Muscle of arm (tissue), 12 donors: ENCODE results near the gene GRK2. TPM values are rescaled to one million over a fixed set of nuclear protein-coding genes. Genes with fewer than 3 reads are reported as not detected.

Source experiments
- DNase-seq: peaks from one replicate; pipeline ENCODE4 v3.0.0-alpha.2; 2013
- polyA plus RNA-seq, 12 donors: library from polyadenylated mRNA; unstranded; fragments of 120-200 nt; gene quantifications; one replicate each; pipeline ENCODE4 v1.2.1, GENCODE V29; 2013; ENCODE audit not compliant: insufficient read length in 12 of 12

Gene GRK2
- polyA plus RNA-seq, 12 donors: 40.2 to 56.4 (median 48.0) TPM; not detected in 1

DNA sequence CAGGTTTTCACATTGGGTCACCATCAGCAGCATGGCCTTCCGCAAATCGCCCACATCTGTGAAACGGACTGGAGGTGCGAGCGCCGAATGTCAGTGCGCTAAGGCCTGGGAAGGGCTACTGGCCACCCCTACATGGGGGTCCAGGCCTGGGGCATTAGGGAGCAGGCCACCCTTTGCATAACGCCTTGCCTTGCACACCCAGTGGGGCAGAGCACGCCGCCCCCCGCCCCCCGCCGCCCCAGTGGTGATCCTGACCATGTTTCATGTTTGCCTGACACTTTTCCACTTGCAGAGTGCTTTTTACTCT, 2.6 kb downstream of the GRK2 start:
- DNase-seq: no peak

DNA sequence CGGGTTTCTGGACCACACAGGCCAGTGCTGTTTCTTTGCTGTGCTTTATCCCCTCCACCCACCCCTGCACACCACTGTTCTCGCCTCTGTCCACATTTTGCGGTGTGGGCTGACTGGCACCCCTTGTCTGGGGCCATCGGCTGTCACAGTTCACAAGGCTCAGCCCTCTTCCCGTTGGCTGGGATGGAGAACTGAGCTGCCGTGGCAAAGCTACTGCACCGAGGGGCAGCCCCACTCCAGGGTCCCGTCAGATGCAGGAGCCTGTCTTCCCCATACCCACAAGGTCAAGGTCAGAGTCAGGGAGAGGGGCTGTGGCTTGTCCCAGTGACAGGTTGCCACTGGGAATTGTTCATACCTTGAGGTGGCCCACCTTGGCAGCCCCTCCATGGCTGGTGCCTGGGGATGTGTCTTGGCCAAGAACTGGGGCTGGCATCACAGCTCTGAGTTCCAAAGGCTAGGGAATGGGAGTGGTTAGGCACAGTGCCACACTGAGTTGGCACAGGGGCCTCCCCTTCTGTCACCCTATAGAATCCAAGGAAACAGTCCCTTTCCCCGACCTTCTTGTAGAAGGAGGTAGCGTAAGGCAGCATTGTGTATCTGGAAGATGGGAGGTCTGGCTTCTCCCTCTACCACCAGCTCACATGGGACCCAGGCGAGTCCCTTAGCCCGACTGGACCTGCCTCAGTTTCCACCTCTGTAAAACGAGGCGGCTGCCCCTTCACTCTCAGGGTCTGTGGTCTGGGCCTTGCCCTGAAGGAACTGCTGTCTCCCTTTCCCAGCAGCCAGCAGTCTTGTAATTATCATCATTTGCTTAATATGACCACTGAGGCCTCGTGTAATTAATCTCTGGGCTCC, 3.4 kb downstream of the GRK2 start:
- no peak for DNase-seq

DNA sequence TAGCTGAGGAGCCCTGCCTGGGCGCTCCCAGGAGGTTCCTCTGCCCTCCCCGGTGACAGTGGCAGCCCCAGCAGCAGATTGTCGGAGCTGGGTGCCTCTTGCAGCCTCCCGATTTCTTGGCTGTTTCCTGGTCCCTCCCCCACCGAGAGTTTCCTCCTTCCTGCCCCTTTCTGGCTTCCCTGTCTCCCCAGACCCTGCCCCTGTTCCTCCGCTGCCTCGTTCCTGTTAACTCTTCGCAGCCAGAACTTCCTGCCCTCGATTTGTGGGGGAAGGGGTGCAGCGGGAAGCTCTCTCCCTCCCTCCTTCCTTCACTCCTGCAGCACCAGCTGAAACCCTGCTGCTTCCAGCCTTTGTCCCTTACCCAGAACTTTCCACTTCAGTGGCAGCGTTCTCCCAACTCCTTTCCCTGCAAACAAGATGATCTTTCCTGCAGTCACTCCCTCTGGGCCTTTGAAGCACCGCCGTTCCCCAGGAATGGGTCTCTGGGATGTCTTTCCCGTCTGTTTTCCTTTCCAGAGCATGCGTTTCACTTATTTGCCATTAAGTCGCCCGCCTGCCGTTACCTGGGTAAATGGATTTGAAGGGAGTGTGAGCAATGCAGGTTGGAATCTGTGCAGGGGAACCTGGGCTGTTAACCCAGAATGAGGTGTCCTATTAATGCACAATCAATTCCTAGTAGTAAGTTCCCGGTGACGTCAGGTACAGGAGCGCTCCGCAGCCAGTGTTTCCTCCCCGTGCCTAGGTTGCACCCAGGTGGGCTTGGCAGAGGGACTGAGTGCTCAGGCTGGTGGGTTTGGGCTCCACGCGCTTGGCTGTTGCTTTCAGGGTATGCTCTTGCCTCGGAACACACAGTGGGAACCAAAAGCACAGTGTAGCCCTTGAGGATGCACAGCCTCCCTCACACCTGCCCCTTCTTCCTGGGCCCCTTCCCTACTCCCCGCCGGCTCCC, 4.3 kb downstream of the GRK2 start:
- peak; percentile 60 for DNase-seq

DNA sequence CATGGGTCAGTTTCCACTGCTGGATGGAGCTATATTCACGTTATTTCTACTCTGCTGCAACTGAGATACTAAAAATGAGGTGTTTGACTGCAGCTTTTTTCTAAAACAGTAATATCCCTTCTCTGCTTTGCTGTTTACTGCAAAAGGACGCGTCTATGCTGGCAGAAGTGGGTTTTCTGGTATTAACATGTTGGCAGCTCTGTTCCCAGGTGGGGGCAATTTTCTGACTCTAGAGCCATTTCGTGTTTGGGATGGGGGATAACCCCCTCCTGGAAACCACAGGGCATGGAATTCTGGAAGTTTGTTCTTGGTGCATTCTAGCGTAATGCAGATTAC, 4.9 kb downstream of the GRK2 start:
- no peak for DNase-seq

DNA sequence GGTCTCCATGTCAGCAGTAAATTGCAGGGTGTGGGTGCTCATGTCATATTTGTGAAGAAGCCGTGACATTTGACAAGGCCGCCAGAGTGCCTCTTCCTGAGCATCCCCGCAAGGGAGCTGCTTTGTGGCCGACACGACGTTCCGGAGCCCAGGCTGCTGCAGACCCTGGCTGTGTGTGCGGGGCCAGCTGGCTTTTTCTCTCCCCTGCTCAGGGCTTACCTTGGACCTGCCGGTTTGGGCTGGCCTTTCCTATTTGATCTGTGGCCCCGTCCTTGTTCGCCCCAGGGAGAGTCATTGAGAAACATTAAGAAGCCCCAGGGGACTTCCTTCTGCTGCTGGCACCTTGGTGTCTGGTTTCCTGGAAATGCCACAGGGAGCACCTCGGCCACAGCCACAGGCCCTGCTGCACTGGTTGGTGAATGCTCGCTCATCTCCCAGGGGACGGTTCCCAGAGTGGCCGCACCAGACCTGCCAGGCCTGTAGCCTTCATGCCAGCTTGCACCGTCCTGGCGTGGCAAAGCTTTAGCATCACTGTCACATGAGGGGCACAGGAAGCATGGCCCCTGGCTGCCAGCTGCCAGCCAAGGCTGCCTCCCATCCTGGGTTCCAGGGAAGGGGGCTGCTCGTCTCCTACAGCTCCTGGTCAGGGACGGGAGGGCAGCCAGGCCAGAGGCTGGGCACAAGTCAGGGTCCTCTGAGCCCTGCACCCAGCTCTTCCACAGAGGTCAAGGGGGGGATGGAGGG, 5.4 kb downstream of the GRK2 start:
- DNase-seq: no peak

DNA sequence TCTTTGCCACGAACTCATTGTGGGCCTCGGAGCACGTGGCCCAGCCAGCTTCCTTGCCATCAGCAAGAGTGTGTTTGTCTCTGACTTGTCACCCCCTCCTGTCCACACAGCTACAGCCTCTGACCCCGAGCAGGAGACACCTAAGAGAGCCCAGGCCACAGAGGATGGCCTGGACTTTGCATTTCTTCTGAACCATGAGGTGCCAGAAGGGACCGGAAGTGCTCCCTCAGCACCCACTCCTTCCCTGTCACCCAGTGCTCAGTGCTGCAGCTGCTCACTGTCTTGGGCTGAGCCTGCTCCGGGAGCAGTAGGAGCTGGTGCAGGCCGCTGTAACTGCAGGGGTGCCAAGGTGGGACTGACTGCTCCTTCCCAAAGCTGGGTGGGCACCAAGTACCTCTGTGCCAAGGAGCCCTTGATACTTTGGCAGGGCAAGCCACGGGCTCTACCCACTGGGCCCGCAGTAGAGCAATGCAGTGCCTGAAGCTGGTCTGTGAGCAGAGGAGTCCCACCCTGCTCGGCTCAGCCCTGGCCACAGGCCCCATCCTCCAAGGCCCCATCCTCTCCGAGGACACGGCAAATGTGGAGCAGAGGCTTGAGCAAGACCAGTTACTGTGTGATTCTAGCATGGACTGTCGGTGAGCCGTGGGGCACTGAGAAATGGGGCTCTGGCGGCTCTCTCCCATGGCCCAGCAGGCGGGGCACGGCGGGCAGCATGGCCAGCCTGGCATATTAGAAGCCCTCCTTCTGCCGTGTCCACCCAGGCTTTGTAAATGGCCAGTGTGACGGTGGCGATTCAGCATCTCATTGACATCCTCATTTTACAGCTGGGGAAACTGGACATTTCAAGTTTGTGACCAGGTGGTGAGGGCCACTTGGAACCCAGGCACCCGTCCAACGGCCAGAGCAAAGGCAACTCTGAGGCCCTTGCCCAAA, 6.3 kb downstream of the GRK2 start:
- no peak for DNase-seq

DNA sequence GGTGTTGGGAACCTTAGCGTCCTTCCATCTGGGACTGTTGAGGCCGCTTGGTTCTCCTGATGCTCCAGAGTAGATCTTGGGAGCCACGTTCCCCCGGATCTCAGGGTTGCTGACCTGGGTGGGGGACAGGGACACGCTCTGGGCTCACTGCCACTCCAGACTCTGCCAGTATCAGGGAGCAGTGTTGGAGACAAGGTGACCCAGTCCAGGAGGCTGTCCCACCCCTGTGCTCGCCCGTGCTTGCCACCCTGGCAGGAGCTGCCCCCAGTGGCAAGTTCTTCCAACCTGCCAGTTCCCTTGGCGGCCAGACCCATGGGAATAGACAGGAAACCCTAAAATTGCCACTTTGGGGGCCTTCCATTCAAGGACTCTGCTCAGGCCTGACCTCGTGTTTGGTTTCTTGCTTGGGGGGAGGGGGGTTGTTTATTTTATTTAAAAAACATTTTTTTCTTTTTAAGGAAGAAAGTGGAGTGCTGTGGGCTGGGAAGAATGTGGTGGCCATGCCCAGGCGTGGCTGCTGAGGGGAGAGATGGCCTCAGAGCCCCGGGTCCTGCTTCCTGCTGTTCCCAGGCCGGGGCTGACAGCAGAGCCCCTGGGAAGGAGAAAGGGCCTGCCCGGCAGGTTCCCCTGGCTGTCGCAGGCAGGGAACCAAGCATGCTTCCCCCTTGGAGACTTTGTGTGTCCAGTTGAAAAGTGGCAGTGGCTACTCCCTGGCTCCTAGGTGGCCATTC, 7.2 kb downstream of the GRK2 start:
- DNase-seq: no peak

DNA sequence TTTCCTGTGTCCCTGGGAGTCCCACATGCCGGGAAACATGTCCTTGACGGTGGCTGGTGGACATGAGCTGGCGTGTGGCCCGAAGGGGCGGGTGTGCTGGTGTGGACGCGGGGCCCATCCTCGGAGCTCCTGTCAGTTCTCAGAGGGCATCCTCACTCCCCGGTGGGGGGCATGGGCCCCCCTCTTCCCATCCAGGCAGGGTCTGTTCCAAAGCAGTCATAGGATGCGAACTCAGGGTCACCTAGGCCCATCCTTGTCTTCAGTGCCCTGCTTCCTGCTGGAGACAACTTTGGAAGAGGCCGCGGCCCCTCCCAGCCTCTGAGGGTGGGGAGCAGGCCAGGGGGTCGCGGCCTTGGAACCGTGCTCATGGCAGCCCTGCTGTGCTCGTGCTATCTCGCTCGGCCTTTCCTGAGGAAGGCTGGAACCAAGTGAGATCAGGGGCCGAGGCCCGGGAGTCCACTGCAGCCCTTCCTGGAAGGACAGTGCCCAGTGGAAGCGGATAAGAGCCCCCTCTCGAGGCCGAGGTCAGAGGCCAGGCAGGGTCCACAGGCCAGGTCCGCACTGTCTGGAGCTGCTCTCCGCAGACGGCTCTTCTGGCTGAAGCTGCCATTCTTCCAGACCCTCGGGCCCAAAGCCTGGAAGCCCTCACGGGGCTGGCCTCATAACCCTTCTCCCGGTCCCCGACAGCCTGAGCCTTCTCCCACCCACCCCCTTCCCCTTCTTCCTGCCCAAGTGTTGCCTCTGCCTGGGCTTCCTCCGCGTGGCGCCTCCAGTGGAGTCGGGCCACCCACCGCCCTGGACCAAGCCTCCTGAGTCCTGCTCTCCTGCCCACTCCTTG, 8.7 kb downstream of the GRK2 start:
- DNase-seq: no peak

DNA sequence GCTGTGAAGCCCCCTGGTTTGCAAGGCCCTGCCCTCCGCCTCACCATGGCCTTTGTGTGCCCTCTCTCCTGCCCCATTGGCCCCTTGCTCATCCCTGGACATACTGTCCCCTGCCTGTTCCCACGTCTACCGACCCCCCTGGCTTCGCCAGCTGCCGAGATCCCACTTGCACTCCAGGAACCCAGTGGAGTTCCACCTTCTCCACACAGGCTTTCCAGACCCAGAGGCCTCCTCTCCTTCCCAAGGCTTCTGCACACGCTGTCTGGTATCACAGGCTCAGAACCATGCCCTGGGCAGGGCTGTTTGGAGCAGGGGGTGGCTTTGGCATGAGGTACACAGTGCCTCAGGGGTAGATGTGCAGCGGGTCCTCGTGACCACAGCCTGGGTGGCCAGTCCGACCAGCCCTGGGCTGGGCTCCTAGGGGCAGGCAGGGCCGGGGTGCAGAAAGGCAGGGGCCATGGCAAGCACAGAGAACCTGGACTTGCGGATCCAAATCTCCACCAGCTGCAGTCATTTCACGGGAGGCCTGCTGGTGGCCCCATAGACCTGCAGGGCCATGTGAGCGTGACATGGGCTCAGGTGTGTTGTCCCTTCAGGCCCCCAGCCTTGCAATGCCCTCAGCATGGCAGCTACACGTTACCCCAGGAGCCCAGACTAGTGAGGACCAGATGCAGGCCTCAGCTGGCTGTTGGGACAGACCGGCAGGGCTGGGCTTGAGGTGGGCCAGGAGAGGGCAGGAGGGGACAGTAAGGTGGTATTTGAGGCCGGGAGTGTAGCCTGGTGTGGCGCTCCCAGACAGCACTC, 9.5 kb downstream of the GRK2 start:
- DNase-seq: no peak

DNA sequence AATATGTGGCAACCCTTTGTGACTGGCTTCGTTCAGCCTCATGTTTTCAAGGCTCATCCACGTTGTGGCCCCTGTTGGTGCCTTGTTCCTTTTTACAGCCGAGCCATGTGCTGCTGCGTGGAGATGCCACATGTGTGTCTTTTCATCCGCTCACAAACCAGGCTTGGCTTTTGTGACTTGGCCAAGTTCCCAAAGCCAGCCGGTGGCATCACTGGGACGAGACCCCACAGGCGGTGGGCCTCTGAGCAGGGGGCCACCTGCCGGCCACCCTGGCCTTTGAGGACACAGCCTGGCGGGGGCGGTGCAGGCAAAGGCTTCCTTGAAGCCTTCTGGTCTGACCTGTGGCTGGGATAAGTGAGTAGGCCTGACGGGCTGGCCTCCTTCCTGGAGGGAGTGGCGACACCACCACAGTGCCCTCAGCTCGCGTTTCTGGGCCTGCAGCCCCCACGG, 10.5 kb downstream of the GRK2 start:
- DNase-seq: no peak

DNA sequence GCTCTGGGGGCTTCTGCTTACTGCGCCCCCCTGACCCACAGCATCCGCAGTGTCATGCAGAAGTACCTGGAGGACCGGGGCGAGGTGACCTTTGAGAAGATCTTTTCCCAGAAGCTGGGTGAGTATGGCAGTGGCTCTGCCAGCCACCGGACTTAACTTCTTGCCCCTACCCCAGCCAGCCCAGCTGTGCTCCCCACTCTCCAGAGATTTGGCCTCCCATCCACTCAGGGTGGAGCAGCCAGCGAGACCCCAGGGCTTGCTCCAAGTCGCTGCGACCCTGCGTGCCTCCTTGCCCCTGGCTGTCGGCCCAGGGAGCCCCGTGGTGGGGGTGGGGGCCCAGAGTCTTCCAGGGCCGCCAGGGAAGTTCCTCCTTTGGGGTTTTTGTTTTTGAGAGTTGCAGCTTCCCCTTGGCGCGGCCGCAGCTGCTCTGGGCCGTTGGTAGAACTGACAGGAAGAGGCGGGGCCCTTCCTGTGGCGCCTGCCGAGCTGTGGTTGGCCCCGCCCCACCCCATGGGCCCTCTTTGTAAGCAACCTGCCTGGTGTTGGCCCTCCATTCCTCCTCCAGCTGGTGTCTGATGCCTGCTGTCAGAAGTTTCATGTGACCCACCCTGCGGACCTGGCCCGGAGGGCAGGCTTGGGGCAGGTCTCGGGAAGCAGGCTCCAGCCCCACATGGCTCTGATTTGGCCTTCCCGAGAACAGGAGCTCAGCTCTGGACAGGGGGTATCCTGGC, 11.1 kb downstream of the GRK2 start:
- DNase-seq: peak; percentile 79

DNA sequence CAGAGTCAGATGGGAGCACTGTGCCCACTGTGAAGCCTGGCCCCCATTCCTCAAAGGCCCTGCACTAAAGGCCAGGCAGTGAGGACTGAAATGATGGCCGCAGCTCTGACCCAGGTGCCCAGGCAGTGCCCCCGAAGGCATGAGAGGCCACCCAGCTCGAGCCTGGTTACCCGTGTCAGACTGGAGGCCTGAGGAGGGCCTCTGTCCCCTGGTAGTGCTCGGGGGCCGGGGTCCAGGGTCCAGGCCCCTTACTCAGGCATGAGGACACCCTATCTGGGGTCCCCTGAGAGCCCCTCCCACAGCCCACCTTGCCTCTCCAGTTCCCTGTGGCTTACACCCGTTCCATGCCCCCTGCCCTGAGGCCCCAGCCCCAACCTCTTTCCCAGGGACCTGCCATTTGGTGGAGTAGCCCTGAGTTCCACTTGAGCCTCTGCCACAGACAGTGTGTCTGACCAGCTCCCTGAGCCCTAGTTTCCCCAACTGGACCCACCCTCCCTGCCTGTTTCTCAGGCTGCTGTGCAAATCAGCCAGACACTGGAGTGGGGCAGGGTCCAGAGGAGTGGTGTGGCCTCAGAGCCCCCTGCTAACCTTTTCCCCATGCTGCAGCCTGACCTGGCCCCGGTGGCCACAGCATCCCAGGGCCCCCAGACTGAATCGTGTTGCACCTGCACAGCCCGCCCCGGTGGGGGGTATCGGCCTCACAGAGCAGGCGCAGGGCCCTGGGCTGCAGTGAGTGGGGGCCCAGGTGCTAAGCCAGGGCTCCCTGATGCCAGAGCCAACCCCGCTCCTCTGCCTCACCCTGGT, 12.1 kb downstream of the GRK2 start:
- DNase-seq: no peak

DNA sequence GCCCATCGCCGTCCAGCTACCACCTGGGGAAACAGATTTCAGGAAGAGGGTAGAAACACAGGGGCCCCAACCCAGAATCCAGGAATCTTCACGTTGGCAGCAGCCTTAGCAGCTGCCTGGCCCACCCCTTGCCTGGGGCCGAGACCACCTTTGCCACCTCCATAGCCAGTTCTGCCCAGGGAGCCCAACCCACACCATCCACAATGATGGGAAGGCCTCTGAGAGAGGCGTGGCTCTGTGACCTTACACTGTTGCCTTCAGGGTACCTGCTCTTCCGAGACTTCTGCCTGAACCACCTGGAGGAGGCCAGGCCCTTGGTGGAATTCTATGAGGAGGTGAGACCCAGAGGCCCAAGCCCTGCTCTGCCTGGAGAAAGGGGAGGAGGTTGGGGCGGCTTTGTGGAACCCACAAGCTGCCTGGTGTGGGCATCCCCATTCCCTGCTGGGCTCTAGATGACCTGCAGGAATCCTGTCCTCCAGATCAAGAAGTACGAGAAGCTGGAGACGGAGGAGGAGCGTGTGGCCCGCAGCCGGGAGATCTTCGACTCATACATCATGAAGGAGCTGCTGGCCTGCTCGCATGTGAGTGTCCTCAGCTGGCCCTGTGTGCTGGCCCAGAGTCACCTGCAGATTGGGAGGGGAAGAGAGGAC, 12.8 kb downstream of the GRK2 start:
- no peak for DNase-seq

DNA sequence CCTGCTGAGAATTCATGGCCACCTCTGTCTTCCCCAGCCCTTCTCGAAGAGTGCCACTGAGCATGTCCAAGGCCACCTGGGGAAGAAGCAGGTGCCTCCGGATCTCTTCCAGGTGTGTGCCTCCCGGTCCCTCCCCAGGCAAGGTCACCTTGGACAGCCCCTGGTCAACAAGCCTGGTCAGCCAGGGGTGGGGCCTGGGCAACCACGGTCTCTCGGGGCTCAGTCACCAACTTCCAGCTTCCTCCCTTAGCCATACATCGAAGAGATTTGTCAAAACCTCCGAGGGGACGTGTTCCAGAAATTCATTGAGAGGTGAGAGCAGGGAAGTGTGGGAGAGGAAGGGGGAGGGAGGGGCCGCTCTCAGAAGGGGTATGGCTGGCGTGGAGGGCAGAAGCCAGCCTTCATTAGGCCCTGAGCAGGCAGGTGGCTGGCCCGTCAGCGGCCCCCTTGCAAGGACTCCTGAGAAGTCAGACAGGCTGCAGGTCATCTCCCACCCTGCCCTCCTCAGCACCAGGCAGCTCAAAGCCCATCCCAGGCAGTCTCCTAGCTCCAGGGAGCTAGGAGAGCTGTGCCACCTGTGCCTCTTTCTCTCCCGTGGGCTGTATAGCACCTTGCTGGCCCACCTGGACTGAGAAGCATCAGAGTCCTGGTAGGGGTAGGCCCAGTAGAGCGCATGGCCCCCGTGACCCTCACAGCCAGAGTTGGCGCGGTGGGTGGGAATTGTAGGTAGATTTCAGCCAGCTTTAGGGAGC, 13.5 kb downstream of the GRK2 start:
- DNase-seq: no peak

DNA sequence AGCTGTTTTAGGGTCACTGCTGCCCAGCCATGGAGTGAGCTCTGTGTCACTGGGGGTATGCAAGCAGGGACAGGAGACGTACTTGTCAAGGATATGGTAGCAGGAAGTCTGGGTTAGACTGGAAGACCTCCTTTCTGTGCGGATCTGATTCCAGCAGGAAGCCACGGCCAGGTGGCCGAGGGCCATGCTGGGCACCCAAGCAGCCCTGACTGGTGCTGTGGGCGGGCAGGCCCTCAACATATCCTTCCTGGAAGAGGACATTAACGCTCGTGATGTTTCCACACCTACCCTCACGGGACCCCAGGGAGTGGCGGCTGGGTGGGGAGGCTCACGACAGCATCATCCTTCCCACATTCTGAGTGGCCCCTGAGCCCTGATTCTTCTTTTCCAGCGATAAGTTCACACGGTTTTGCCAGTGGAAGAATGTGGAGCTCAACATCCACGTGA, 14.1 kb downstream of the GRK2 start:
- no peak for DNase-seq
